ENCODE results near the gene CIART. TPM values are rescaled to one million over a fixed set of nuclear protein-coding genes. Genes with fewer than 3 reads are reported as not detected.

Gene CIART
- total and polyA plus RNA-seq, 2 of the 8 experiments (the other 6 are each of a cell fraction or from before 2014, with no cell fraction given): 9.6 to 33.3 TPM

GRCh38 chr1:150263549-150263948 is 18.8 kb upstream of the CIART start:
- no peaks in the 10 kb centered on the region for H3K9me3 ChIP-seq (ENCODE audit: insufficient read depth in 2 of 2, low read depth in 1 of 2, low read length in 1 of 2)
- H3K23me2 ChIP-seq (ENCODE audit: low read depth, low read length): peaks cover 22% of the 10 kb centered on the region
- H3K23ac ChIP-seq (ENCODE audit: insufficient read length): no peak overlapping the region
- H3K9ac ChIP-seq (replicated peaks in 1 of 4; ENCODE audit: extremely low read depth in 1 of 4, low read depth in 3 of 4, low read length in 3 of 4): no peak overlapping the region
- ChIA-PET CTCF (ENCODE audit: partially characterized antibody) (interaction anchor here (1.1 to 17.5 kb wide), 3 partner anchors 9 to 53 kb away, joined by 3 to 326 read pairs (median 8); partner anchors contain the start of genes APH1A, C1orf54 and CIART), POLR2A (ENCODE audit: partially characterized antibody) (interaction anchor here (0.9 to 19.4 kb wide), 6 partner anchors 11 to 101 kb away, joined by 3 to 535 read pairs (median 4); partner anchors contain the start of genes APH1A, C1orf54 and CIART)
- H3K36me3 ChIP-seq (ENCODE audit: control insufficient read depth in 2 of 4, insufficient read depth in 4 of 4, low read length in 3 of 4): peaks cover 24 to 60% (median 48%) of the 10 kb centered on the region in 4 experiments
- H2BK20ac ChIP-seq (ENCODE audit: low read length): no peak overlapping the region
- no peak overlapping the region for H4K5ac ChIP-seq (ENCODE audit: insufficient read length, low read depth, low read length)
- no peak overlapping the region for H3K18ac ChIP-seq (ENCODE audit: extremely low read depth, low read length)
- DNase-seq (ENCODE audit: low read depth in 1 of 2, low spot score in 2 of 2): no peak
- no peak overlapping the region for H3K4me3 ChIP-seq (ENCODE audit: extremely low read depth in 1 of 4, insufficient read depth in 2 of 4, low read depth in 3 of 4, low read length in 4 of 4)
- H4K91ac ChIP-seq (replicated peaks; ENCODE audit: insufficient read length, low read length): no peak overlapping the region
- peaks cover 3 to 4% of the 10 kb centered on the region in 2 experiments for H4K20me1 ChIP-seq (replicated peaks in 1 of 2; ENCODE audit: control insufficient read depth in 1 of 2, insufficient read depth in 2 of 2, low read length in 2 of 2)
- no peak overlapping the region for H3K4me2 ChIP-seq (ENCODE audit: insufficient read depth in 1 of 2, low read depth in 2 of 2, low read length in 2 of 2)
- no peak overlapping the region for H2BK120ac ChIP-seq (replicated peaks; ENCODE audit: low read depth, low read length)
- no peak overlapping the region for H3K56ac ChIP-seq (replicated peaks; ENCODE audit: insufficient read length, low read depth, low read length)
- H2AFZ ChIP-seq (ENCODE audit: low read length): no peak overlapping the region
- H2BK5ac ChIP-seq (ENCODE audit: low read depth, low read length): no peak overlapping the region
- H3K79me2 ChIP-seq (ENCODE audit: control insufficient read depth in 1 of 2, insufficient read depth in 2 of 2, low read length in 2 of 2): peaks cover 11 to 35% of the 10 kb centered on the region in 2 experiments
- H3K27ac ChIP-seq (ENCODE audit: low read depth, low read length): no peak overlapping the region
- no peak for TF ChIP-seq CBX5 (IDR thresholded peaks at IDR 0.05; ENCODE audit: low read depth, low read length)
- no peak for TF ChIP-seq KDM4A (IDR thresholded peaks at IDR 0.05; ENCODE audit: low read depth, low read length, severe bottlenecking)
- no peak for TF ChIP-seq CTCF (IDR thresholded peaks at IDR 0.05; ENCODE audit: control extremely low read depth in 1 of 3, insufficient read depth in 1 of 3, low read depth in 1 of 3, low read length in 3 of 3)
- TF ChIP-seq SIRT6 (IDR thresholded peaks at IDR 0.05; ENCODE audit: low read length): no peak
- no peak for TF ChIP-seq JUN (IDR thresholded peaks at IDR 0.05; ENCODE audit: low read depth, low read length)
- no peak overlapping the region for H2BK15ac ChIP-seq (ENCODE audit: low read length)
- H3K4ac ChIP-seq (replicated peaks; ENCODE audit: insufficient read length, low read depth, low read length): no peak overlapping the region
- no peak for FAIRE-seq
- 90% methylated on average over 4 of the region's 6 CpGs; no CpG with 5 or more reads in 1 of the 2 experiments for WGBS, 2 experiments (ENCODE audit: extremely low coverage in 1 of 2, insufficient coverage in 1 of 2, insufficient read length in 1 of 2, insufficient replicate concordance in 2 of 2, low coverage in 1 of 2, low lambda C conversion rate in 2 of 2, missing lambda C conversion rate in 1 of 2)
- H3K14ac ChIP-seq (ENCODE audit: insufficient read length): no peak overlapping the region
- no peak overlapping the region for H2BK12ac ChIP-seq (ENCODE audit: low read depth, low read length)
- H4K8ac ChIP-seq (ENCODE audit: extremely low read depth, insufficient read depth, low read length): no peak overlapping the region
- no peak overlapping the region for H2AK5ac ChIP-seq (ENCODE audit: low read depth, low read length)
- H3K27me3 ChIP-seq (replicated peaks in 1 of 4; ENCODE audit: control insufficient read depth in 3 of 4, extremely low read depth in 1 of 4, insufficient read depth in 3 of 4, low read length in 3 of 4): no peaks in the 10 kb centered on the region
- peaks cover 16% of the 10 kb centered on the region; the same call in 1 of the 2 replicates for H3K79me1 ChIP-seq (ENCODE audit: low read depth, low read length)
- peaks cover 4 to 15% (median 11%) of the 10 kb centered on the region in 4 experiments; a peak in 6 of 7 replicates for H3K4me1 ChIP-seq (replicated peaks in 1 of 4; ENCODE audit: control insufficient read depth in 3 of 4, insufficient read depth in 4 of 4, low read length in 3 of 4)
